Body of pancreas (tissue), 4 donors: Measurements from ENCODE around the gene BIK. TPM values are rescaled to one million over a fixed set of nuclear protein-coding genes. Genes with fewer than 3 reads are reported as not detected.

Experiments used
- ATAC-seq: fragments of 150-250 bp; one replicate; pipeline ENCODE4 v1.9.1; 2016
- DNase-seq, 4 donors: peaks; one replicate each; pipeline ENCODE4 v3.0.0-alpha.2; 2019
- H3K27ac ChIP-seq, 4 donors: fragments of 200-600 bp; sonication (generic); 1 replicate in 3 of 4; 2 replicates in 1 of 4; pipeline versions ENCODE4 v1.5.1 to v1.6.1; 2016 to 2019; ENCODE audit warnings: mild to moderate bottlenecking in 1 of 4, mixed read lengths in 1 of 4, moderate library complexity in 1 of 4
- H3K27me3 ChIP-seq, 2 donors: fragments of 200-600 bp; sonication (generic); one replicate each; pipeline ENCODE4 v1.6.0; 2016; ENCODE audit warnings: mild to moderate bottlenecking in 1 of 2
- H3K36me3 ChIP-seq, 2 donors: fragments of 200-600 bp; sonication (generic); replicated peaks in 1 of 2; 2 replicates each; pipeline ENCODE4 v1.5.1; 2016; ENCODE audit warnings: low read depth in 2 of 2; ENCODE audit not compliant: insufficient read depth in 1 of 2
- H3K4me1 ChIP-seq: fragments of 200-600 bp; sonication (generic); one replicate; pipeline ENCODE4 v1.6.0; 2016
- H3K4me3 ChIP-seq, 2 donors: fragments of 200-600 bp; sonication (generic); 1 replicate in 1 of 2; 2 replicates in 1 of 2; pipeline ENCODE4 v1.5.1; 2016 to 2019
- H3K9me3 ChIP-seq, 3 donors: fragments of 200-600 bp; sonication (generic); 1 replicate in 2 of 3; 2 replicates in 1 of 3; pipeline ENCODE4 v1.5.1; 2016
- POLR2A ChIP-seq, 3 donors: fragments of 450-650 bp; IDR thresholded peaks; one replicate each; pipeline ENCODE4 v1.6.1; 2016; ENCODE audit warnings: antibody characterized with exemption in 3 of 3, mild to moderate bottlenecking in 2 of 3
- WGBS, 2 donors: methylation state at CpG; one replicate each; pipeline ENCODE4 v1.1.5; 2017; 5-methylcytosine and 5-hydroxymethylcytosine counted together
- intact Hi-C: fragments of 100-400 bp; cut with DNase I; formaldehyde crosslinking; loops from one replicate; pipeline ENCODE4 v1.15.1; 2023
- total RNA-seq, 2 donors: library from RNA; depleted of rRNA; stranded (reverse); fragments of >200 nt; gene quantifications; one replicate each; pipeline ENCODE4 v1.1.0, GENCODE V29; 2016
- TF ChIP-seq, protein P1 (sequence below), 7 experiments: fragments of 450-650 bp in 4 of 7; fragments of 200-600 bp in 3 of 7; sonication (generic) in 3 of 7; IDR thresholded peaks; one replicate each; pipeline ENCODE4 v1.5.1; 2016 to 2019; ENCODE audit warnings: antibody characterized with exemption in 7 of 7

Gene BIK
- total RNA-seq, 2 donors from 2014 or later = 1.6 to 11.5 TPM

DNA sequence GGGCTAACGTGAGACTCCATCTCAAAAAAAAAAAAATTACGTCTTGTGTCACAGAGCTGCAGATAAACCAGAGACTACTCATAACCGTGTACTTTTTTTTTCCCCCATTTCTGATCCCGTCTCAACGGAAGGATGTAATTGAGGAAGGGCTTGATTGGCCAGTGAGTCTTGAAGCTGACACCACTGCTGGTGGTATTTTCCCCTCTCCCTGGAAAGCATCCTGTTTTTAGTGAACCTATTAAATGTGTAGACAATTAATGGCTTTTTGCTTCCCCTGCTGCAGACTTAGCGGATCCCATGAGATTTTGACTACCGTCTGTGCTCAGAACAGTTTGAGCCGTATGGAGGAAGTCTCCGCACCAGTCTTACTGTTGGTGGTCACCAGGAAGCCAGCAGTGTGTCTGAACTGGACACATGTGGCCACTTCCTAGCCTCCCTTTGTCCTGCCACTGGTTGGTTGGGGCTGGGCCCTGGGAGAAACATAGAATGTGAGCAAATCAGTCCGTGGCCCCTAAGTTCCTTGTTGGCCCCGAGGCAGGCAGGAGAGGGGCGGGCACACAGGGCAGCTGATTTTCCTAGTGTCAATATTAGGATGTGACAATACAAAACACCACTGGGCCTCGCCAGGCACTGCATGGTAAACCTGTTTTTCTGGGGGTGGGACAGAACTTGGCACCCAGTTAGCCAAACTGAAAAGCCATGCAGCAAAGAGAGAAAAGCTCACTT, 3.1 kb downstream of the BIK start:
- Histone ChIP-seq H3K27me3 (no peaks in the 10 kb centered on the region), H3K4me3 (no peak overlapping the region), H3K4me1 (peaks cover 40% of the 10 kb centered on the region), H3K36me3 (no peaks in the 10 kb centered on the region), H3K9me3 (no peaks in the 10 kb centered on the region), H3K27ac (peak overlapping the region in 1 of 4 donors; percentile 24)
- DNase-seq (peak; percentile 48 to 77 (median 68)), ATAC-seq (peak; percentile 18)
- 55 to 61% methylated on average over 13 of the region's 13 CpGs for WGBS, 2 donors
- intact Hi-C loops = no loop called here
- TF ChIP-seq POLR2A (IDR thresholded peaks at IDR 0.05) = no peak
- TF ChIP-seq, protein P1, sequence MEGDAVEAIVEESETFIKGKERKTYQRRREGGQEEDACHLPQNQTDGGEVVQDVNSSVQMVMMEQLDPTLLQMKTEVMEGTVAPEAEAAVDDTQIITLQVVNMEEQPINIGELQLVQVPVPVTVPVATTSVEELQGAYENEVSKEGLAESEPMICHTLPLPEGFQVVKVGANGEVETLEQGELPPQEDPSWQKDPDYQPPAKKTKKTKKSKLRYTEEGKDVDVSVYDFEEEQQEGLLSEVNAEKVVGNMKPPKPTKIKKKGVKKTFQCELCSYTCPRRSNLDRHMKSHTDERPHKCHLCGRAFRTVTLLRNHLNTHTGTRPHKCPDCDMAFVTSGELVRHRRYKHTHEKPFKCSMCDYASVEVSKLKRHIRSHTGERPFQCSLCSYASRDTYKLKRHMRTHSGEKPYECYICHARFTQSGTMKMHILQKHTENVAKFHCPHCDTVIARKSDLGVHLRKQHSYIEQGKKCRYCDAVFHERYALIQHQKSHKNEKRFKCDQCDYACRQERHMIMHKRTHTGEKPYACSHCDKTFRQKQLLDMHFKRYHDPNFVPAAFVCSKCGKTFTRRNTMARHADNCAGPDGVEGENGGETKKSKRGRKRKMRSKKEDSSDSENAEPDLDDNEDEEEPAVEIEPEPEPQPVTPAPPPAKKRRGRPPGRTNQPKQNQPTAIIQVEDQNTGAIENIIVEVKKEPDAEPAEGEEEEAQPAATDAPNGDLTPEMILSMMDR (IDR thresholded peaks at IDR 0.05) = no peak

DNA sequence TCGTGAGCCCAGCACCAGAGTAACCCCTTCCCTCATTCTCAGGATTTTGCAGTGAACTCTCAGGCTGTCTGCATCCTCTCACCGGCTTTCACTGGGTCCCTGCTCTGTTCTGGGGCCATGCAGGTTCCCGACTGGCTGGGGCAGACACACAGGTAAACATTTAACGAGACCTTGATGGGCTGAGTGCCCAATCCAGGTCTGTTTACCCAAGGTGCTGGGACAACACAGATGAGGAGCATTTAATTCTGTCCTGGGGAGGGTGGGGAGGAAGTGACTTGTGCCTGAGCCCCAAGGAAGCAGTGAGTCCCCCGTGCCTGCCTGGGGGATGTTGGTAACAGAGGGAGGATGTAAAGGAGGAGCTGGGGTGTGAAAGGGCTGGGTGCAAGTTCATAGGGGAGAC, 4.4 kb downstream of the BIK start:
- no peaks in the 10 kb centered on the region for H3K9me3 ChIP-seq
- H3K4me3 ChIP-seq = no peak overlapping the region
- no peaks in the 10 kb centered on the region for H3K36me3 ChIP-seq
- peak overlapping the region in 3 of 4 donors; percentile 2 to 34 (median 12) for H3K27ac ChIP-seq
- DNase-seq = peak; percentile 67 to 89 (median 84)
- TF ChIP-seq, protein P1 (IDR thresholded peaks at IDR 0.05) = no peak
- no peak for TF ChIP-seq POLR2A (IDR thresholded peaks at IDR 0.05)
- intact Hi-C loops = no loop called here
- peaks cover 39% of the 10 kb centered on the region for H3K4me1 ChIP-seq
- ATAC-seq = peak; percentile 45
- 6 to 13% methylated on average over 4 to 5 of the region's 5 CpGs for WGBS, 2 donors
- no peaks in the 10 kb centered on the region for H3K27me3 ChIP-seq

DNA sequence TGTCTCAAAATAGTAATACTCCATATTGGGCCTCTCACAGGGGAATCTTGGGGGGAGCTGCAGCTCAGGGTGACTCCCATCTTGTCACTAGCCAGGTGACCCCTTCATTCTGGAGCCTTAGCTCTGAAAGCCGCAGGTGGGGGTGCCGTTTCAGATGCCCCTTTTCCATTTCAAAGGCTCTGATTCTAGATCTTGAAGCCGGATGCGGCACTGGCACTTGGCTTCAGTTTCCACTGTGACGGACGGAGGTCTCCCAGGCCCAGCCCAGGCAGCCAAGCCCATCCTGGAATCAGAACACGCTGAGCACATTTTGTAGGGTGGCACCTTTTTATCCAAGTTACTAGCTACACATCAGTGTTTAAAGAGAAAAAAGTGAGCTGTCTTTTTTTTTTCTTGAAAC, 6.4 kb downstream of the BIK start:
- no peaks in the 10 kb centered on the region for H3K36me3 ChIP-seq
- H3K4me3 ChIP-seq = no peak overlapping the region
- no peaks in the 10 kb centered on the region for H3K27me3 ChIP-seq
- intact Hi-C loops = no loop called here
- H3K9me3 ChIP-seq = no peaks in the 10 kb centered on the region
- peaks cover 21% of the 10 kb centered on the region for H3K4me1 ChIP-seq
- WGBS, 2 donors = 91 to 97% methylated on average over 3 to 7 of the region's 7 CpGs
- H3K27ac ChIP-seq = no peak overlapping the region
- no peak for DNase-seq
- TF ChIP-seq, protein P1 (IDR thresholded peaks at IDR 0.05) = no peak
- TF ChIP-seq POLR2A (IDR thresholded peaks at IDR 0.05) = no peak
- no peak for ATAC-seq

DNA sequence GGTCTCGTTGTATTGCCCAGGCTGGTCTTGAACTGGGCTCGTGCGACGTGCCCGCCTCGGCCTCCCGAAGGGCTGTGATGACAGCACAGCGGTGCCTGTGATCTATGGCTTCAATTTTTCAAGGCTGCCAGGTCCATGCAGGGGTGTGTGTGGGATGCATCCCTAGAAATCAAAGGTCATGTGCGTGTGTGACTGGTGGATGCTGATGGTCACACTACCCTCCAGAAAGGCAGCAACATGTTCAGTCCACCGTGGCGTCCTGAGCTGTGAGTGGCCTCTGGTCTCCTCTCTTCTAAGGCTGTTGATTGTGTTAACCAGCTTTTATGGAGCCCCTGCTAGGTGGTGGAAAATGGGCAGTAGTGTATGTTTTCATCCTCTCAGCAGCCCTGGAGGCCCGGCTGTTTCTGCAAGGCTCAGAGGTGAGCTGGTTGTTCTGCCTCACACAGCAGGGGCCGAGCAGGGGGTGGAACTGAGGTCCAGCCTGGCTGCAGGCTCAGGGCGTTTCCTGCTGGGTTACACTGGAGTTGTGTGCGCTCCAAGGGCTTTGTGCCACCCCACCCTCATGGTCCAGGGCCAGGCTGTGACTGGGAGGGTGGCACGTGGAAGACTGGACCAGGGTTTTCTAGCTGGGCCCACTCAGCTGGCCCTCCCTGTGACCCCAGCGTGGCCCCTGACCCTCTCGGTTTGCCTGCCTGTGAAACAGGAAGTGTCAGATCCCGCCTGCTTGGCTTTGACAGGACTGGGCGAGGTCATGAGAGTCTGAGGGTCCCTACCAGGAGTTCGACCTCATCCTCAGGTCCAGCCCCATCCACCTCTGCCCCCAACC, 7.7 kb downstream of the BIK start:
- Histone ChIP-seq H3K4me1 (peaks cover 21% of the 10 kb centered on the region), H3K4me3 (no peak overlapping the region), H3K27ac (no peak overlapping the region), H3K36me3 (no peaks in the 10 kb centered on the region), H3K9me3 (no peaks in the 10 kb centered on the region), H3K27me3 (no peaks in the 10 kb centered on the region)
- intact Hi-C loops = no loop called here
- no peak for TF ChIP-seq POLR2A (IDR thresholded peaks at IDR 0.05)
- TF ChIP-seq, protein P1 (IDR thresholded peaks at IDR 0.05) = no peak
- DNase-seq = no peak
- ATAC-seq = no peak
- WGBS, 2 donors = 83 to 89% methylated on average over 12 to 21 of the region's 21 CpGs
